Measurements from ENCODE around the gene SLC29A3. TPM values are rescaled to one million over a fixed set of nuclear protein-coding genes. Genes with fewer than 3 reads are reported as not detected.

Gene SLC29A3
- total RNA-seq, 2 donors from 2014 or later = 3.2 to 5.9 TPM

GRCh38 chr10:71319800-71320392, 837 bp downstream of the SLC29A3 start:
- H3K9me3 ChIP-seq = no peaks in the 10 kb centered on the region
- DNase-seq (ENCODE audit: low spot score) (no peak), ATAC-seq (ENCODE audit: insufficient number of reproducible peaks, low FRiP score, low read depth) (no peak)
- TF ChIP-seq CTCF (IDR thresholded peaks at IDR 0.05) = no peak
- peak overlapping the region; percentile 55 to 81 for H3K27ac ChIP-seq
- H3K27me3 ChIP-seq (replicated peaks; ENCODE audit: insufficient read depth) = no peaks in the 10 kb centered on the region
- peaks cover 4 to 18% of the 10 kb centered on the region in 2 donors for H3K4me1 ChIP-seq (ENCODE audit: control insufficient read depth in 1 of 2, low read depth in 2 of 2)
- no peaks in the 10 kb centered on the region for H3K36me3 ChIP-seq
- H3K4me3 ChIP-seq = peak overlapping the region; percentile 84

GRCh38 chr10:71320592-71320991, 1.5 kb downstream of the SLC29A3 start:
- DNase-seq (ENCODE audit: low spot score) = no peak
- no peak for TF ChIP-seq CTCF (IDR thresholded peaks at IDR 0.05)
- no peak for ATAC-seq (ENCODE audit: insufficient number of reproducible peaks, low FRiP score, low read depth)

GRCh38 chr10:71321386-71321785, 2.3 kb downstream of the SLC29A3 start:
- Histone ChIP-seq H3K4me1 (ENCODE audit: control insufficient read depth in 1 of 2, low read depth in 2 of 2) (peaks cover 4 to 18% of the 10 kb centered on the region in 2 donors), H3K27me3 (replicated peaks; ENCODE audit: insufficient read depth) (no peaks in the 10 kb centered on the region), H3K36me3 (no peaks in the 10 kb centered on the region), H3K9me3 (no peaks in the 10 kb centered on the region), H3K4me3 (no peak overlapping the region), H3K27ac (no peak overlapping the region)
- ATAC-seq (ENCODE audit: insufficient number of reproducible peaks, low FRiP score, low read depth) (no peak), DNase-seq (ENCODE audit: low spot score) (no peak)
- TF ChIP-seq CTCF (IDR thresholded peaks at IDR 0.05) = no peak

More at GRCh38 chr10:71320592-71320991, 1.5 kb downstream of the SLC29A3 start:
- Histone ChIP-seq H3K9me3 (no peaks in the 10 kb centered on the region), H3K27me3 (replicated peaks; ENCODE audit: insufficient read depth) (no peaks in the 10 kb centered on the region), H3K27ac (no peak overlapping the region), H3K4me1 (ENCODE audit: control insufficient read depth in 1 of 2, low read depth in 2 of 2) (peaks cover 4 to 18% of the 10 kb centered on the region in 2 donors), H3K36me3 (no peaks in the 10 kb centered on the region), H3K4me3 (no peak overlapping the region)

GRCh38 chr10:71323407-71323806, 4.3 kb downstream of the SLC29A3 start:
- Histone ChIP-seq H3K27me3 (replicated peaks; ENCODE audit: insufficient read depth) (no peaks in the 10 kb centered on the region), H3K9me3 (no peaks in the 10 kb centered on the region), H3K36me3 (no peaks in the 10 kb centered on the region), H3K27ac (no peak overlapping the region), H3K4me3 (no peak overlapping the region), H3K4me1 (ENCODE audit: control insufficient read depth in 1 of 2, low read depth in 2 of 2) (peaks cover 4 to 17% of the 10 kb centered on the region in 2 donors)
- DNase-seq (ENCODE audit: low spot score) = no peak
- no peak for ATAC-seq (ENCODE audit: insufficient number of reproducible peaks, low FRiP score, low read depth)
- no peak for TF ChIP-seq CTCF (IDR thresholded peaks at IDR 0.05)

- no peak overlapping the region for H3K4me3 ChIP-seq
- H3K9me3 ChIP-seq = no peaks in the 10 kb centered on the region
- DNase-seq (ENCODE audit: low spot score) (no peak), ATAC-seq (ENCODE audit: insufficient number of reproducible peaks, low FRiP score, low read depth) (no peak)
- peaks cover 3 to 8% of the 10 kb centered on the region in 2 donors for H3K4me1 ChIP-seq (ENCODE audit: control insufficient read depth in 1 of 2, low read depth in 2 of 2)
- TF ChIP-seq CTCF (IDR thresholded peaks at IDR 0.05) = no peak
- H3K27me3 ChIP-seq (replicated peaks; ENCODE audit: insufficient read depth) = no peaks in the 10 kb centered on the region
- H3K36me3 ChIP-seq = no peaks in the 10 kb centered on the region
- no peak overlapping the region for H3K27ac ChIP-seq
Measured at GRCh38 chr10:71324743-71325142, 5.7 kb downstream of the SLC29A3 start.
